A549 (cell line): ENCODE data around the gene ING5. TPM values are rescaled to one million over a fixed set of nuclear protein-coding genes. Genes with fewer than 3 reads are reported as not detected.

Source experiments
- ATAC-seq, 2 experiments: fragments of 200-7000 bp in 1 of 2; fragments of >200 bp in 1 of 2; cut with Nextera tagmentation in 1 of 2; cut with Tn5 transposase in 1 of 2; 3 replicates each; pipeline versions ENCODE4 v1.8.0 to v1.9.1; 2018 to 2020; ENCODE audit warnings: mild to moderate bottlenecking in 1 of 2, moderate library complexity in 1 of 2
- CTCF ChIA-PET: fragments of 300-600 bp; sonication (Branson Sonifier 250); formaldehyde crosslinking; extraction: SDS; loops from one replicate; lab custom pipeline; 2021; ENCODE audit warnings: antibody characterized with exemption, inconsistent platforms; lab: Yijun Ruan, JAX
- POLR2A ChIA-PET: fragments of 350-600 bp; formaldehyde crosslinking; extraction: SDS; loops from one replicate; lab custom pipeline; 2021; ENCODE audit warnings: antibody characterized with exemption, inconsistent platforms; lab: Yijun Ruan, JAX
- DNase-seq, 2 experiments: peaks; one replicate each; pipeline versions ENCODE4 v3.0.0 to v3.0.0-alpha.2; 2011 to 2016; ENCODE audit warnings: low read depth in 1 of 2, low spot score in 1 of 2
- FAIRE-seq: peaks from 2 replicates; lab custom pipeline; 2011; peaks lifted over from hg19 to GRCh38; lab: Jason Lieb, UNC
- H3K27ac ChIP-seq, 2 experiments: fragments of >200 bp; sonication (Bioruptor Twin); formaldehyde crosslinking; 3 replicates each; pipeline ENCODE4 v1.5.1; 2016 to 2017
- H3K4me1 ChIP-seq: fragments of >200 bp; sonication (Bioruptor Twin); formaldehyde crosslinking; 3 replicates; pipeline ENCODE4 v1.6.1; 2016
- H3K4me2 ChIP-seq: fragments of >200 bp; sonication (Bioruptor Twin); formaldehyde crosslinking; 3 replicates; pipeline ENCODE4 v1.6.1; 2016
- H3K4me3 ChIP-seq: fragments of >200 bp; sonication (Bioruptor Twin); formaldehyde crosslinking; 3 replicates; pipeline ENCODE4 v1.5.1; 2016
- H3K9me3 ChIP-seq: fragments of >200 bp; sonication (Bioruptor Twin); formaldehyde crosslinking; 3 replicates; pipeline ENCODE4 v1.6.1; 2016
- BHLHE40 ChIP-seq: IDR thresholded peaks from 2 replicates; pipeline ENCODE4 v1.6.1; 2012; ENCODE audit warnings: low read depth, low read length, inconsistent platforms
- ESRRA ChIP-seq: fragments of 150-350 bp; IDR thresholded peaks from 2 replicates; pipeline ENCODE4 v1.6.1; 2014; ENCODE audit warnings: mild to moderate bottlenecking, low read length, borderline replicate concordance
- FOXS1 ChIP-seq: fragments of 250-450 bp; sonication (Bioruptor Pico); IDR thresholded peaks from 2 replicates; pipeline ENCODE4 v1.5.0; 2020; ENCODE audit warnings: mild to moderate bottlenecking, moderate library complexity
- HDAC2 ChIP-seq: fragments of 200-600 bp; sonication (generic); IDR thresholded peaks from 2 replicates; pipeline ENCODE4 v1.6.1; 2016
- HOXB13 ChIP-seq: fragments of 250-450 bp; sonication (Bioruptor Pico); IDR thresholded peaks from 2 replicates; pipeline ENCODE4 v1.5.0; 2020; ENCODE audit warnings: low read depth, mild to moderate bottlenecking, moderate library complexity
- HOXB5 ChIP-seq: fragments of 250-450 bp; sonication (Bioruptor Pico); IDR thresholded peaks from 2 replicates; pipeline ENCODE4 v1.5.0; 2020; ENCODE audit warnings: mild to moderate bottlenecking, moderate library complexity
- KDM5A ChIP-seq: fragments of 200-600 bp; sonication (generic); IDR thresholded peaks from 2 replicates; pipeline ENCODE4 v1.6.1; 2016; ENCODE audit warnings: antibody characterized with exemption, mild to moderate bottlenecking
- MAFK ChIP-seq: fragments of 450-650 bp; IDR thresholded peaks from 2 replicates; pipeline ENCODE4 v1.6.1; 2014; ENCODE audit not compliant: partially characterized antibody
- MAX ChIP-seq: IDR thresholded peaks from 2 replicates; pipeline ENCODE4 v1.6.1; 2012
- MYC ChIP-seq: IDR thresholded peaks from 2 replicates; pipeline ENCODE4 v1.6.1; 2012; ENCODE audit warnings: mild to moderate bottlenecking, inconsistent platforms, low read length, improper control_type of control experiment, borderline replicate concordance
- NPAS2 ChIP-seq: fragments of 250-450 bp; sonication (Bioruptor Pico); IDR thresholded peaks from 2 replicates; pipeline ENCODE4 v1.8.0; 2022; ENCODE audit warnings: mild to moderate bottlenecking, moderate library complexity, borderline replicate concordance
- POLR2A ChIP-seq: IDR thresholded peaks from 2 replicates; pipeline ENCODE4 v1.6.1; 2012; ENCODE audit warnings: mild to moderate bottlenecking, low read length
- RAD21 ChIP-seq, 2 experiments: fragments of >200 bp in 1 of 2; sonication (Bioruptor Twin) in 1 of 2; formaldehyde crosslinking in 1 of 2; IDR thresholded peaks in 1 of 2; conservative IDR thresholded peaks in 1 of 2; 2 replicates in 1 of 2; 3 replicates in 1 of 2; pipeline ENCODE4 v1.6.1; 2012 to 2018; ENCODE audit warnings: inconsistent platforms in 1 of 2
- RARB ChIP-seq: fragments of 250-450 bp; sonication (Bioruptor Pico); IDR thresholded peaks from 2 replicates; pipeline ENCODE4 v1.8.0; 2021; ENCODE audit warnings: mild to moderate bottlenecking, moderate library complexity
- RFX5 ChIP-seq: fragments of 450-650 bp; IDR thresholded peaks from 2 replicates; pipeline ENCODE4 v1.7.1; 2014; ENCODE audit warnings: antibody characterized with exemption, mild to moderate bottlenecking, moderate library complexity
- RNF2 ChIP-seq: fragments of 200-600 bp; sonication (generic); IDR thresholded peaks from 2 replicates; pipeline ENCODE4 v1.6.1; 2016; ENCODE audit warnings: low read depth, mild to moderate bottlenecking, antibody characterized with exemption, moderate library complexity, borderline replicate concordance
- SMC3 ChIP-seq: fragments of >200 bp; sonication (Bioruptor Twin); formaldehyde crosslinking; IDR thresholded peaks from 3 replicates; pipeline ENCODE4 v1.6.1; 2018; ENCODE audit warnings: inconsistent platforms
- USF2 ChIP-seq: fragments of 450-650 bp; IDR thresholded peaks from 2 replicates; pipeline ENCODE4 v1.6.1; 2014; ENCODE audit warnings: antibody characterized with exemption
- WGBS: methylation state at CpG from one replicate; pipeline ENCODE4 v1.1.6; 2017; ENCODE audit errors: missing lambda C conversion rate; 5-methylcytosine and 5-hydroxymethylcytosine counted together
- polyA plus RNA-seq, 4 experiments: library from polyadenylated mRNA; depleted of rRNA in 3 of 4; stranded (reverse); fragments of >200 nt; fragmentation: RNase III in 1 of 4; extraction: RNeasy Plus Mini Kit Qiagen cat#74134 plus additional on column Dnase treatment in 1 of 4; gene quantifications; 2 replicates in 3 of 4; 3 replicates in 1 of 4; pipeline ENCODE4 v1.2.3, GENCODE V29; 2011 to 2017

ING5 gene
- polyA plus RNA-seq, 2 of the 4 experiments (the other 2 are of a cell fraction), result 28.6 to 29.6 TPM

- TF ChIP-seq MAX, result no peak
- TF ChIP-seq, all 56 proteins: peak for 0
These were observed 71.9 kb downstream of the ING5 start (continued) for GRCh38 chr2:241773511-241774418.

GRCh38 chr2:241774419-241775222, 72.8 kb downstream of the ING5 start:
- FAIRE-seq (no peak), ATAC-seq (peak; percentile 12 to 42; a peak in 3 of 6 replicates), DNase-seq (no peak)
- Histone ChIP-seq H3K4me2 (peak overlapping the region; percentile 33), H3K9me3 (no peaks in the 10 kb centered on the region), H3K4me1 (peaks cover 17% of the 10 kb centered on the region), H3K27ac (peak overlapping the region in 1 of 2 experiments; percentile 60; a peak in 3 of 6 replicates), H3K4me3 (no peak overlapping the region)
- CTCF ChIA-PET, result no interaction called here
- no peak for TF ChIP-seq ESRRA
- no peak for TF ChIP-seq RARB (CRISPR knock-in tag)
- no peak for TF ChIP-seq POLR2A
- no peak for TF ChIP-seq RNF2
- no peak for TF ChIP-seq HOXB13
- no peak for TF ChIP-seq HDAC2
- no peak for TF ChIP-seq BHLHE40
- TF ChIP-seq RFX5, result no peak
- no peak for TF ChIP-seq SMC3
- no peak for TF ChIP-seq USF2
- TF ChIP-seq NPAS2, result no peak
- TF ChIP-seq MYC, result no peak
- no peak for TF ChIP-seq FOXS1 (CRISPR knock-in tag)
- TF ChIP-seq MAFK, result no peak
- WGBS, result 83% methylated on average over 12 of the region's 40 CpGs
- POLR2A ChIA-PET, result no interaction called here

GRCh38 chr2:241775223-241776177, 73.7 kb downstream of the ING5 start:
- ATAC-seq, result no peak

More at GRCh38 chr2:241775223-241776177, 73.7 kb downstream of the ING5 start:
- CTCF ChIA-PET, result no interaction called here
- Histone ChIP-seq H3K4me3 (no peak overlapping the region), H3K4me1 (peaks cover 17% of the 10 kb centered on the region), H3K9me3 (no peaks in the 10 kb centered on the region), H3K27ac (peak overlapping the region in 1 of 2 experiments; percentile 60; a peak in 3 of 6 replicates), H3K4me2 (peak overlapping the region; percentile 33)
- no peak for TF ChIP-seq RAD21 (conservative IDR thresholded peaks at IDR 0.05 in 1 of 2, IDR thresholded peaks at IDR 0.05 in 1 of 2)
- no peak for TF ChIP-seq HOXB5 (CRISPR knock-in tag)
- TF ChIP-seq KDM5A, result no peak
- 94% methylated on average over 23 of the region's 34 CpGs for WGBS
- DNase-seq (no peak), FAIRE-seq (no peak)
- POLR2A ChIA-PET, result no interaction called here
